H1 (cell line): ENCODE results near the gene RAB1A. TPM values are rescaled to one million over a fixed set of nuclear protein-coding genes. Genes with fewer than 3 reads are reported as not detected.
A peak's percentile ranks its signal among the peaks of the same experiment; 100 is the strongest.

ENCODE experiments used
- CTCF ChIA-PET: fragments of 300-600 bp; sonication (Branson Sonifier 250); formaldehyde crosslinking; loops from one replicate; lab custom pipeline; 2021; ENCODE audit not compliant: partially characterized antibody; lab: Charles Lee
- POLR2A ChIA-PET: fragments of 300-600 bp; sonication (Branson Sonifier 250); formaldehyde crosslinking; loops from one replicate; lab custom pipeline; 2021; ENCODE audit warnings: inconsistent platforms; ENCODE audit not compliant: partially characterized antibody; lab: Charles Lee
- DNase-seq, 2 experiments: peaks; one replicate each; pipeline versions ENCODE4 v3.0.0 to v3.0.0-alpha.2; 2010 to 2022; ENCODE audit warnings: low spot score in 2 of 2, low read depth in 1 of 2, mixed read lengths in 1 of 2
- FAIRE-seq: peaks from 2 replicates; lab custom pipeline; 2011; peaks lifted over from hg19 to GRCh38; lab: Jason Lieb, UNC
- H2AFZ ChIP-seq: 2 replicates; pipeline ENCODE4 v1.8.1; 2012; ENCODE audit warnings: low read length, inconsistent platforms
- H2AK5ac ChIP-seq: 2 replicates; pipeline ENCODE4 v1.6.1; 2013; ENCODE audit warnings: low read depth, low read length
- H2BK120ac ChIP-seq: replicated peaks from 2 replicates; pipeline ENCODE3; 2013; ENCODE audit warnings: low read depth, low read length, inconsistent platforms
- H2BK12ac ChIP-seq: 2 replicates; pipeline ENCODE4 v1.6.1; 2013; ENCODE audit warnings: low read depth, low read length
- H2BK15ac ChIP-seq: 2 replicates; pipeline ENCODE4 v1.6.1; 2013; ENCODE audit warnings: low read length
- H2BK20ac ChIP-seq: 2 replicates; pipeline ENCODE4 v1.6.1; 2013; ENCODE audit warnings: low read length
- H2BK5ac ChIP-seq: 2 replicates; pipeline ENCODE4 v1.6.1; 2013; ENCODE audit warnings: low read depth, low read length
- H3K14ac ChIP-seq: 2 replicates; pipeline ENCODE4 v1.6.1; 2013; ENCODE audit warnings: inconsistent platforms; ENCODE audit not compliant: insufficient read length
- H3K18ac ChIP-seq: 2 replicates; pipeline ENCODE4 v1.6.1; 2013; ENCODE audit warnings: low read length; ENCODE audit errors: extremely low read depth
- H3K23ac ChIP-seq: 2 replicates; pipeline ENCODE4 v1.6.1; 2013; ENCODE audit warnings: inconsistent platforms; ENCODE audit not compliant: insufficient read length
- H3K23me2 ChIP-seq: 2 replicates; pipeline ENCODE4 v1.6.1; 2013; ENCODE audit warnings: low read depth, low read length
- H3K27ac ChIP-seq: 2 replicates; pipeline ENCODE4 v1.6.1; 2011; ENCODE audit warnings: low read depth, low read length, inconsistent platforms
- H3K27me3 ChIP-seq, 4 experiments: replicated peaks in 1 of 4; 1 replicate in 1 of 4; 2 replicates in 3 of 4; pipeline versions ENCODE4 v1.6.1 to v1.8.1; 2011 to 2013; ENCODE audit warnings: low read length in 3 of 4, mild to moderate bottlenecking in 3 of 4, inconsistent platforms in 2 of 4, mixed read lengths in 2 of 4, moderate library complexity in 1 of 4; ENCODE audit not compliant: control insufficient read depth in 3 of 4, insufficient read depth in 3 of 4; ENCODE audit errors: extremely low read depth in 1 of 4
- H3K36me3 ChIP-seq, 4 experiments: 2 replicates each; pipeline versions ENCODE4 v1.6.1 to v1.8.1; 2011 to 2013; ENCODE audit warnings: mild to moderate bottlenecking in 4 of 4, low read length in 3 of 4, moderate library complexity in 2 of 4, control low read depth in 1 of 4, inconsistent platforms in 1 of 4; ENCODE audit not compliant: insufficient read depth in 4 of 4, control insufficient read depth in 2 of 4
- H3K4ac ChIP-seq: replicated peaks from 2 replicates; pipeline ENCODE3; 2013; ENCODE audit warnings: low read length, low read depth, mixed read lengths, inconsistent platforms; ENCODE audit not compliant: insufficient read length
- H3K4me1 ChIP-seq, 4 experiments: replicated peaks in 1 of 4; 1 replicate in 1 of 4; 2 replicates in 3 of 4; pipeline versions ENCODE4 v1.6.1 to v1.8.1; 2011 to 2013; ENCODE audit warnings: low read length in 3 of 4, inconsistent platforms in 2 of 4, mixed read lengths in 1 of 4; ENCODE audit not compliant: insufficient read depth in 4 of 4, control insufficient read depth in 3 of 4
- H3K4me2 ChIP-seq, 2 experiments: 2 replicates each; pipeline versions ENCODE4 v1.6.1 to v1.8.1; 2011 to 2013; ENCODE audit warnings: low read depth in 2 of 2, low read length in 2 of 2, control low read depth in 1 of 2, inconsistent platforms in 1 of 2, mild to moderate bottlenecking in 1 of 2; ENCODE audit not compliant: insufficient read depth in 1 of 2
- H3K4me3 ChIP-seq, 4 experiments: fragments of 200-600, 300-600 bp in 1 of 4; sonication (generic), shearing (Covaris generic), sonication (Bioruptor Twin) in 1 of 4; 2 replicates each; pipeline versions ENCODE4 v1.5.1 to v1.8.1; 2011 to 2016; ENCODE audit warnings: low read length in 4 of 4, low read depth in 3 of 4, control low read depth in 2 of 4, inconsistent platforms in 2 of 4, mild to moderate bottlenecking in 2 of 4, mixed read lengths in 1 of 4, moderate library complexity in 1 of 4; ENCODE audit not compliant: insufficient read depth in 2 of 4; ENCODE audit errors: extremely low read depth in 1 of 4
- H3K56ac ChIP-seq: replicated peaks from 2 replicates; pipeline ENCODE3; 2013; ENCODE audit warnings: low read depth, mild to moderate bottlenecking, mixed read lengths, low read length, inconsistent platforms; ENCODE audit not compliant: insufficient read length
- H3K79me1 ChIP-seq: 2 replicates; pipeline ENCODE4 v1.6.1; 2013; ENCODE audit warnings: low read depth, low read length, control low read depth
- H3K79me2 ChIP-seq, 2 experiments: 2 replicates each; pipeline versions ENCODE4 v1.6.1 to v1.8.1; 2012 to 2013; ENCODE audit warnings: low read length in 2 of 2, mild to moderate bottlenecking in 2 of 2, inconsistent platforms in 1 of 2; ENCODE audit not compliant: insufficient read depth in 2 of 2, control insufficient read depth in 1 of 2
- H3K9ac ChIP-seq, 4 experiments: replicated peaks in 1 of 4; 1 replicate in 1 of 4; 2 replicates in 3 of 4; pipeline versions ENCODE4 v1.6.1 to v1.8.1; 2011 to 2013; ENCODE audit warnings: low read depth in 3 of 4, low read length in 3 of 4, control low read depth in 2 of 4, mild to moderate bottlenecking in 2 of 4, moderate library complexity in 2 of 4, inconsistent platforms in 1 of 4; ENCODE audit errors: extremely low read depth in 1 of 4
- H3K9me3 ChIP-seq, 2 experiments: 2 replicates each; pipeline versions ENCODE4 v1.6.1 to v1.8.1; 2012 to 2013; ENCODE audit warnings: mild to moderate bottlenecking in 2 of 2, moderate library complexity in 2 of 2, control low read depth in 1 of 2, inconsistent platforms in 1 of 2, low read depth in 1 of 2, low read length in 1 of 2, mixed read lengths in 1 of 2; ENCODE audit not compliant: insufficient read depth in 2 of 2
- H4K20me1 ChIP-seq, 2 experiments: replicated peaks in 1 of 2; 2 replicates each; pipeline versions ENCODE3 to v1.8.1; 2011 to 2013; ENCODE audit warnings: inconsistent platforms in 2 of 2, low read length in 2 of 2, mild to moderate bottlenecking in 1 of 2; ENCODE audit not compliant: insufficient read depth in 2 of 2, control insufficient read depth in 1 of 2
- H4K5ac ChIP-seq: 2 replicates; pipeline ENCODE4 v1.6.1; 2013; ENCODE audit warnings: low read length, low read depth, mixed read lengths, inconsistent platforms; ENCODE audit not compliant: insufficient read length
- H4K8ac ChIP-seq: 2 replicates; pipeline ENCODE4 v1.8.0; 2013; ENCODE audit warnings: mild to moderate bottlenecking, moderate library complexity, low read length, inconsistent platforms; ENCODE audit not compliant: insufficient read depth; ENCODE audit errors: extremely low read depth
- H4K91ac ChIP-seq: replicated peaks from 2 replicates; pipeline ENCODE3; 2013; ENCODE audit warnings: low read length, mixed read lengths, inconsistent platforms; ENCODE audit not compliant: insufficient read length
- CBX8 ChIP-seq: fragments of 300-800, 300-1000 bp; sonication (generic); IDR thresholded peaks from 2 replicates; pipeline ENCODE4 v1.7.1; 2016; ENCODE audit warnings: low read depth, low read length, borderline replicate concordance
- CREB1 ChIP-seq: IDR thresholded peaks from 2 replicates; pipeline ENCODE4 v1.6.1; 2012; ENCODE audit warnings: inconsistent platforms
- CTCF ChIP-seq, 3 experiments: IDR thresholded peaks; 1 replicate in 2 of 3; 2 replicates in 1 of 3; pipeline versions ENCODE4 v1.5.1 to v1.6.1; 2011; ENCODE audit warnings: low read length in 3 of 3, mild to moderate bottlenecking in 3 of 3, inconsistent platforms in 2 of 3, low read depth in 1 of 3, moderate library complexity in 1 of 3; ENCODE audit not compliant: insufficient read depth in 1 of 3; ENCODE audit errors: control extremely low read depth in 1 of 3
- HDAC6 ChIP-seq: IDR thresholded peaks from one replicate; pipeline ENCODE4 v1.7.1; 2012; ENCODE audit warnings: low read depth, mild to moderate bottlenecking, inconsistent platforms, low read length, moderate library complexity
- KDM4A ChIP-seq: IDR thresholded peaks from one replicate; pipeline ENCODE4 v1.7.1; 2012; ENCODE audit warnings: low read depth, mild to moderate bottlenecking, moderate library complexity, low read length, inconsistent platforms; ENCODE audit not compliant: severe bottlenecking
- MAX ChIP-seq: IDR thresholded peaks from 2 replicates; pipeline ENCODE4 v1.6.1; 2012; ENCODE audit warnings: inconsistent platforms
- POLR2AphosphoS5 ChIP-seq: IDR thresholded peaks from 2 replicates; pipeline ENCODE4 v1.6.1; 2011; ENCODE audit warnings: low read depth, low read length
- RAD21 ChIP-seq, 2 experiments: IDR thresholded peaks in 1 of 2; conservative IDR thresholded peaks in 1 of 2; 2 replicates each; pipeline ENCODE4 v1.6.1; 2011; ENCODE audit warnings: low read depth in 2 of 2, low read length in 2 of 2, improper control_type of control experiment in 1 of 2, inconsistent platforms in 1 of 2, mild to moderate bottlenecking in 1 of 2, moderate library complexity in 1 of 2
- SP1 ChIP-seq: IDR thresholded peaks from 2 replicates; pipeline ENCODE4 v1.6.1; 2011; ENCODE audit warnings: low read depth, low read length
- SP4 ChIP-seq: IDR thresholded peaks from 2 replicates; pipeline ENCODE4 v1.6.1; 2012; ENCODE audit warnings: low read length, inconsistent platforms
- TAF7 ChIP-seq: optimal IDR thresholded peaks from 2 replicates; pipeline ENCODE3; 2011; ENCODE audit warnings: low read depth, mild to moderate bottlenecking, inconsistent platforms, low read length, moderate library complexity, borderline replicate concordance
- polyA plus RNA-seq, 7 experiments: library from polyadenylated mRNA; depleted of rRNA in 3 of 7; stranded (reverse) in 5 of 7; unstranded in 2 of 7; fragments of >200 nt in 5 of 7; fragments of 200-250 nt in 2 of 7; gene quantifications; 1 replicate in 5 of 7; 2 replicates in 1 of 7; 4 replicates in 1 of 7; pipeline versions ENCODE4 v1.2.1 to v1.2.3, GENCODE V29; 2011 to 2013; ENCODE audit warnings: missing spikeins in 2 of 7, mixed read lengths in 2 of 7
- total RNA-seq: library from RNA; stranded (reverse); fragmentation: NEBNext Ultra II Directional; extraction: Animal tissue kit (Norgen Biotek cat#: 25700); gene quantifications from 2 replicates; pipeline ENCODE4 v1.2.1, GENCODE V29; 2021

The RAB1A gene
- total and polyA plus RNA-seq, 2 of the 8 experiments (the other 6 are each of a cell fraction or from before 2014, with no cell fraction given): 77.9 to 120 TPM

- Histone ChIP-seq H3K9me3 (no peaks in the 10 kb centered on the region), H3K18ac (no peak overlapping the region), H3K4me3 (no peak overlapping the region), H2BK20ac (no peak overlapping the region), H3K4ac (no peak overlapping the region), H3K4me2 (no peak overlapping the region), H3K14ac (no peak overlapping the region), H3K36me3 (no peaks in the 10 kb centered on the region), H3K9ac (no peak overlapping the region), H3K56ac (no peak overlapping the region), H2BK15ac (no peak overlapping the region), H3K4me1 (no peaks in the 10 kb centered on the region), H3K23ac (no peak overlapping the region), H2BK120ac (no peak overlapping the region), H2AFZ (no peak overlapping the region), H2AK5ac (no peak overlapping the region), H4K8ac (no peak overlapping the region), H4K91ac (no peak overlapping the region), H3K27ac (no peak overlapping the region), H2BK5ac (no peak overlapping the region), H3K79me1 (no peaks in the 10 kb centered on the region), H4K5ac (no peak overlapping the region), H4K20me1 (no peaks in the 10 kb centered on the region), H3K27me3 (no peaks in the 10 kb centered on the region), H3K79me2 (no peaks in the 10 kb centered on the region), H2BK12ac (no peak overlapping the region), H3K23me2 (no peaks in the 10 kb centered on the region)
- ChIA-PET POLR2A (no interaction called here), CTCF (interaction anchor here (0.6 to 1.0 kb wide), 5 partner anchors 26 to 237 kb away, joined by 3 to 4 read pairs (median 3); no protein-coding TSS in a partner anchor)
- no peak for FAIRE-seq
- peak; percentile 31 to 53; a peak in 3 of 4 replicates for TF ChIP-seq RAD21 (IDR thresholded peaks at IDR 0.05 in 1 of 2, conservative IDR thresholded peaks at IDR 0.05 in 1 of 2; ENCODE audit: low read depth in 2 of 2, low read length in 2 of 2)
- no peak for TF ChIP-seq POLR2AphosphoS5
- TF ChIP-seq SP4: no peak
- no peak for TF ChIP-seq KDM4A
- TF ChIP-seq HDAC6: no peak
- TF ChIP-seq TAF7: no peak
- no peak for TF ChIP-seq CREB1
- peak in 1 of 3 experiments; percentile 13; a peak in 1 of 4 replicates for TF ChIP-seq CTCF (IDR thresholded peaks at IDR 0.05; ENCODE audit: control extremely low read depth in 1 of 3, insufficient read depth in 1 of 3, low read depth in 1 of 3, low read length in 3 of 3)
- no peak for TF ChIP-seq MAX
- TF ChIP-seq SP1: no peak
- no peak for TF ChIP-seq CBX8
- no peak for DNase-seq
Measured at GRCh38 chr2:65142515-65142914, 12.6 kb upstream of the RAB1A start.
